Uterus (tissue), 2 donors: ENCODE data around the gene GNPNAT1.

Experiments
- POLR2A ChIP-seq, 2 donors: fragments of 450-650 bp; IDR thresholded peaks; one replicate each; pipeline ENCODE4 v1.6.1; 2016; ENCODE audit warnings: antibody characterized with exemption in 2 of 2, mild to moderate bottlenecking in 1 of 2, moderate library complexity in 1 of 2
- TF ChIP-seq, protein P1 (sequence below), 4 experiments: fragments of 200-600 bp in 2 of 4; fragments of 450-650 bp in 2 of 4; sonication (generic) in 2 of 4; IDR thresholded peaks; one replicate each; pipeline ENCODE4 v1.5.1; 2016 to 2019; ENCODE audit warnings: antibody characterized with exemption in 4 of 4, mild to moderate bottlenecking in 2 of 4, moderate library complexity in 1 of 4

DNA sequence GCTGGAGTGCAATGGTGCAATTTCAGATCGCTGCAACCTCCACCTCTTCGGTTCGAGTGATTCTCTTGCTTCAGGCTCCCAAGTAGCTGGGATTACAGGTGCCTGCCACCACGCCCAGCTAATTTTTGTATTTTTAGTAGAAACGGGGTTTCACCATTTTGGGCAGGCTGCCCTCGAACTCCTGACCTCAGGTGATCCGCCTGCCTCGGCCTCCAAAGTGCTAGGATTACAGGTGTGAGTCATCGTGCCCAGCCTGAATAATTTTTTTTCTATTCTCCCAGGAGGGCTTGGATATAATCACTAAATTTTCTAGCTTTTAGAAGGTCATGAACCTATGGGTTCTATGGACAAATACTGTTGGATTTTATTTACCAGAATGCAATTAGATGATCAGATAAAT is 44.7 kb upstream of the GNPNAT1 start:
- TF ChIP-seq, protein P1, sequence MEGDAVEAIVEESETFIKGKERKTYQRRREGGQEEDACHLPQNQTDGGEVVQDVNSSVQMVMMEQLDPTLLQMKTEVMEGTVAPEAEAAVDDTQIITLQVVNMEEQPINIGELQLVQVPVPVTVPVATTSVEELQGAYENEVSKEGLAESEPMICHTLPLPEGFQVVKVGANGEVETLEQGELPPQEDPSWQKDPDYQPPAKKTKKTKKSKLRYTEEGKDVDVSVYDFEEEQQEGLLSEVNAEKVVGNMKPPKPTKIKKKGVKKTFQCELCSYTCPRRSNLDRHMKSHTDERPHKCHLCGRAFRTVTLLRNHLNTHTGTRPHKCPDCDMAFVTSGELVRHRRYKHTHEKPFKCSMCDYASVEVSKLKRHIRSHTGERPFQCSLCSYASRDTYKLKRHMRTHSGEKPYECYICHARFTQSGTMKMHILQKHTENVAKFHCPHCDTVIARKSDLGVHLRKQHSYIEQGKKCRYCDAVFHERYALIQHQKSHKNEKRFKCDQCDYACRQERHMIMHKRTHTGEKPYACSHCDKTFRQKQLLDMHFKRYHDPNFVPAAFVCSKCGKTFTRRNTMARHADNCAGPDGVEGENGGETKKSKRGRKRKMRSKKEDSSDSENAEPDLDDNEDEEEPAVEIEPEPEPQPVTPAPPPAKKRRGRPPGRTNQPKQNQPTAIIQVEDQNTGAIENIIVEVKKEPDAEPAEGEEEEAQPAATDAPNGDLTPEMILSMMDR (IDR thresholded peaks at IDR 0.05) = no peak
- TF ChIP-seq POLR2A (IDR thresholded peaks at IDR 0.05) = no peak
